ENCODE results near the gene ELL. TPM values are rescaled to one million over a fixed set of nuclear protein-coding genes. Genes with fewer than 3 reads are reported as not detected.

ELL gene
- total RNA-seq, 1 experiment from 2014 or later, result 17.3 TPM

GRCh38 chr19:18480006-18480691, 41.7 kb downstream of the ELL start:
- ATAC-seq, result no peak
- H3K27me3 Mint-ChIP-seq (ENCODE audit: low read depth), result no peaks in the 10 kb centered on the region
- no peaks in the 10 kb centered on the region for H3K9me3 Mint-ChIP-seq
- no peak for DNase-seq (ENCODE audit: low spot score)
- H3K4me1 Mint-ChIP-seq, result peaks cover 29% of the 10 kb centered on the region
- ChIA-PET CTCF (interaction anchor here (1.0 to 2.1 kb wide), 4 partner anchors 9 to 110 kb away, joined by 3 to 9 read pairs (median 6); no protein-coding TSS in a partner anchor), POLR2A (no interaction called here)
- peak overlapping the region; percentile 60 for H3K27ac Mint-ChIP-seq
- no peaks in the 10 kb centered on the region for H3K36me3 Mint-ChIP-seq
- no peak for TF ChIP-seq ATF2 (CRISPR knock-in tag; IDR thresholded peaks at IDR 0.05; ENCODE audit: borderline replicate concordance, low read depth)
- TF ChIP-seq HMGA2 (CRISPR knock-in tag; IDR thresholded peaks at IDR 0.05), result no peak
- TF ChIP-seq CDX4 (CRISPR knock-in tag; IDR thresholded peaks at IDR 0.05; ENCODE audit: borderline replicate concordance), result no peak
- H3K4me3 Mint-ChIP-seq, result no peak overlapping the region

- Mint-ChIP-seq H3K9me3 (no peaks in the 10 kb centered on the region), H3K4me3 (no peak overlapping the region), H3K27ac (peak overlapping the region; percentile 85), H3K36me3 (no peaks in the 10 kb centered on the region), H3K27me3 (ENCODE audit: low read depth) (no peaks in the 10 kb centered on the region), H3K4me1 (peaks cover 28% of the 10 kb centered on the region)
- no peak for TF ChIP-seq CREB1 (CRISPR knock-in tag; IDR thresholded peaks at IDR 0.05)
- no peak for TF ChIP-seq USF2 (CRISPR knock-in tag; IDR thresholded peaks at IDR 0.05)
- no peak for TF ChIP-seq ZNF671 (CRISPR knock-in tag; IDR thresholded peaks at IDR 0.05)
- TF ChIP-seq GABPB1 (CRISPR knock-in tag; IDR thresholded peaks at IDR 0.05), result peak; percentile 97
- no peak for TF ChIP-seq IRF2 (CRISPR knock-in tag; IDR thresholded peaks at IDR 0.05; ENCODE audit: borderline replicate concordance, low read depth)
- ChIA-PET POLR2A (no interaction called here), CTCF (interaction anchor here (1.4 to 2.1 kb wide), 4 partner anchors 9 to 111 kb away, joined by 5 to 19 read pairs (median 8); no protein-coding TSS in a partner anchor)
- ATAC-seq (no peak), DNase-seq (ENCODE audit: low spot score) (no peak)
These were observed 43.1 kb downstream of the ELL start for GRCh38 chr19:18478545-18479311.

- POLR2A ChIA-PET, result no interaction called here
- Mint-ChIP-seq H3K27ac (peak overlapping the region; percentile 71; the same call in 1 of the 2 replicates), H3K4me3 (no peak overlapping the region)
- TF ChIP-seq RELA (CRISPR knock-in tag; IDR thresholded peaks at IDR 0.05; ENCODE audit: borderline replicate concordance) (no peak), HMGXB4 (CRISPR knock-in tag; IDR thresholded peaks at IDR 0.05) (no peak), ZNF423 (CRISPR knock-in tag; IDR thresholded peaks at IDR 0.05) (no peak), ZBTB21 (CRISPR knock-in tag; IDR thresholded peaks at IDR 0.05; ENCODE audit: borderline replicate concordance) (no peak), ZSCAN18 (CRISPR knock-in tag; IDR thresholded peaks at IDR 0.05) (no peak), ARID4B (CRISPR knock-in tag; IDR thresholded peaks at IDR 0.05; ENCODE audit: borderline replicate concordance) (no peak), ZMAT4 (CRISPR knock-in tag; IDR thresholded peaks at IDR 0.05) (no peak), OVOL2 (CRISPR knock-in tag; IDR thresholded peaks at IDR 0.05; ENCODE audit: borderline replicate concordance) (no peak), RORB (CRISPR knock-in tag; IDR thresholded peaks at IDR 0.05) (no peak)
These were observed 43.9 kb downstream of the ELL start for GRCh38 chr19:18477974-18478373.

More at GRCh38 chr19:18477974-18478373, 43.9 kb downstream of the ELL start:
- Mint-ChIP-seq H3K36me3 (no peaks in the 10 kb centered on the region), H3K9me3 (no peaks in the 10 kb centered on the region), H3K27me3 (ENCODE audit: low read depth) (no peaks in the 10 kb centered on the region), H3K4me1 (peaks cover 28% of the 10 kb centered on the region)
- CTCF ChIA-PET, result interaction anchor here (1.5 to 2.1 kb wide), 4 partner anchors 8 to 112 kb away, joined by 7 to 19 read pairs (median 8); partner anchors contain the start of gene ELL
- no peak for DNase-seq (ENCODE audit: low spot score)
- ATAC-seq, result no peak
